Right renal pelvis (tissue), 4 donors: Measurements from ENCODE around the gene TPP2. TPM values are rescaled to one million over a fixed set of nuclear protein-coding genes. Genes with fewer than 3 reads are reported as not detected.
A peak's percentile ranks its signal among the peaks of the same experiment; 100 is the strongest.

Source experiments
- DNase-seq, 4 donors: peaks; one replicate each; pipeline ENCODE4 v3.0.0-alpha.2; 2013; ENCODE audit warnings: low read depth in 4 of 4, low spot score in 3 of 4, missing footprints in 1 of 4
- polyA plus RNA-seq, 4 donors: library from polyadenylated mRNA; unstranded; fragments of 120-200 nt; gene quantifications; one replicate each; pipeline ENCODE4 v1.2.1, GENCODE V29; 2013; ENCODE audit not compliant: insufficient read length in 4 of 4

TPP2 gene
- polyA plus RNA-seq, 4 donors: 51.4 to 70.7 (median 61.4) TPM

DNA sequence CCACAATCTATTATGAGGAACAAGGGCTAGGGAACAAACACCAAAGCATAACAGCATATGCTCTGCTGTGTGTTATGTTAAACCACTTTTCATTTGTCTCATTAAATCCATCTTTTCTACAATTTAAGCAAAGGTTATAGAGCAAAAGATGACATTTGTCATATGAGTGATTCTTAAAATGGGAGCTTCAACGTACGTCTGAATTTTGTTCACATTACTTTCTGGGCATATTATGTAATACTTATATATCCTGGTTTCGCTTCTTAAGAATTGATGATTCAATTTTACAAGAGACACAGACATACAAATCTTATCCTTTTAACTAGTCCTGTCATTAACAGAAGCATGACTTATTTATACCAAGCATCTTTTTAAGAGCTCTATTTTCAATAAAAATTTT lies 3.3 kb upstream of the TPP2 start:
- DNase-seq: no peak

DNA sequence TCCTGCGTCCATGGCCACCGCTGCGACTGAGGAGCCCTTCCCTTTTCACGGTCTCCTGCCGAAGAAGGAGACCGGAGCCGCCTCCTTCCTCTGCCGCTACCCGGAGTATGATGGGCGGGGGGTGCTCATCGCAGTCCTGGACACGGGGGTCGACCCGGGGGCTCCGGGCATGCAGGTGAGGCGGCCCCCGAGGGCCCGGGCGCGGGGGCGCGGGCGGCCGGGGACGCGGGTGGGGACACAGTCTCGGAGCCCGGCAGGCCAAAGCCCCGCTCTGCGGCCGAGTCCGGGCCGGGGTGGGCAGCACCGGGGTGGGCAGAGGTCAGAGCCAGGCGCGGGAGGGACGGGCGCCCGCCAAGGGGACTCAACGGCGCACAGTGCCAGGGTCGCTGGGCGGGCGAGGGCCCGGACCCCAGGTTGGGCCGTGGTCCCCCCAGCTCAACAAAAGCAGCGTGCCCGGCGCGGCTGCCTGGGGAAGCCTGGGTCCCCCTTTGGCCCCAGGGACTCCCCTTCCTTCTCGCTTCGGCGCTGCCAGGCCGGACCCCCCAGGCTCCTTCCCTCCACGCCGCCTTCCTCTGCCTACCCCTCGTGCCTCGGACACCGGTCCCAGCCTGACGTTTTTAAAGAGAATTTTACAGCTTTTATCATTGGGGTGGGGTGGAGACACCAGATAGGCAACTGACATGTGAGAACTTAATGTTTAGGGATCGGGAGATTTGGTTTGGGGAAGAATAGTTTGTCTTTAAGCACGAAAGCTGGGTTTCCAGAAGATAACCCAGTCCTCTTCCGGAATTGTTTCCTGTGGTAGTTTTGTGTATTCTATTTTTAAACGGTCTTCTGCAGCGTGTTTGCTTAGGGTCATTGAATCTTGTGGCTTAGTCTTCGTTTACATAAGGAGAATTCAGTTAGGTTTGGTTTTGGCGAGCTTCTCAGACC lies 509 bp downstream of the TPP2 start:
- DNase-seq: no peak

DNA sequence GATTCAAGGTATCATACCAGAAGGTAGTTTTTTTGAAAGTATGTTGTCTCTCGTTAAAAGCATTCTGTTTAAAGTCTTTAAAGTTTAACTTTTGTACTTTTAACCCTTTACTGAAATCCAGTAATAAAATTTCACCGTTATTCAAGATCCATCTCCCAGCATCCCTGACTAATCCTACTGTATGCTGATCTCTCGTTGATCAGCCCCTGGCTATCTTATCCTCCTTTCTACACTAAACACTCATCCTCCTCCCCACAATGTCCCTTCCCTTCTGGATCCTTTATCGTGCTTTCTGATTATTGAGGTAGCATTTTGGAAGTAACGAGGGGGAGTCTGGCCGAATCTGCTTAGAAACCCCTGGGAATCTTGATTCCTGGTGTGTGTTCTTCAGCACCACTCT lies 1.3 kb downstream of the TPP2 start:
- no peak for DNase-seq

DNA sequence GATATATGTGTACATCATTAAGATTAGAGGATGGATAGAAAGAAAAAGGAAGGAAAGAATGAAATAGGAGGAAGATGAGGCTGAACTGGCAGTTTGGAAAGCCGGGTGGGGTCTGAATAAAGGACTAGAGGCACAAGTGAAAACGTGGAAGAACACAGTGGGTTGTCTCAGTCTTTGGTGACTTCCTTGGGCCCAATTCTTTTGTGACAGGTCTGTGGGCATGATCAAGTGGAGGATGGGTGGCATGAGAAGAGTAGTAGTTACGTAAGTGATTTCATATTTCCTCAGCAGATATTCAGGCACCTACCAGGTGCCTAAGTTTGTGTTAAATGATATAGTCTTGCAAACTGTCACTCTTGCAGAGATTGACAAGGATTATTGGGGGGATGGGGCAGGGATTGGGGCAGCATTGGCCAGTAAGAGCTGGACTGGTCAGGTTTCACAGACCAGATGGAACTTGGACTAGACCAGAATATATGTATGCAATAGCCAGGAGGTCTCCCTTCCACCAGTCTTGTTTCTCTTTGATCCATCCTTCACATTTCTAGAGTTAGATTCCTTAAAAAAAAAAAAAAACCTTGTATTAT lies 2.7 kb downstream of the TPP2 start:
- DNase-seq: no peak

DNA sequence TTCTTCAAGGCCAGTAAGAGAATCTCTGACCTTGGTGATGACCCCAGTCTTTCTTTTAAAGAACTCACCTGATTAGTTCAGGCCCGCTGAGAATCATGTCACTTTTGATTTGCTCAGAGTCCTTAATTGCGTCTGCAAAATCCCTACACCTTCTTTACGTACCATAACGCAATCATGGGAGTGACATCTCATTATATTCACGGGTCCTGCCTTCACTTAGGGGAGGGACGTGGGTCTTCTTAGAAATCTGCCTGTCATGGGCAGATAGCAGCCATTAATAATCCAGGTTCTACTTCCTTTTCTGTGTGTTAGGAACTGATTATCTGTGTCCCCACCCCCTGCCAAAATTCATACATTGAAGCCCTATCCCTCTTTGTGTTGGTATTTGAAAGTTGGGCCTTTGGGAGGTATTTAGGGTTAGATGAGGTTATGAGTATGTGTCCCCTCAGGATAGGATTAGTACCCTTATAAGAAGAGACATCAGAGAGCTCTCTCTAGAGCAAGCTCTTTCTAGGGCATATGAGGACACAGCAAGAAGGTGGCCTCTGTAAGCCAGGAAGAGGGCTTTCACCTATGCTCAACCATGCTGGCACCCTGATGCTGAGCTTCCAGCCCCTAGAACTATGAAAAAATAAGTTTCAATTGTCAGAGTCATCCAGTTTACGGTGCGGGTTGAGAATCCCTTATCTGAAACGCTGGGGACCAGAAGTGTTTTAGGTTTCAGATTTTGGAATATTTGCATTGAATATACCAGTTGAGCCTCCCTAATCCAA lies 9.9 kb downstream of the TPP2 start:
- DNase-seq: no peak

DNA sequence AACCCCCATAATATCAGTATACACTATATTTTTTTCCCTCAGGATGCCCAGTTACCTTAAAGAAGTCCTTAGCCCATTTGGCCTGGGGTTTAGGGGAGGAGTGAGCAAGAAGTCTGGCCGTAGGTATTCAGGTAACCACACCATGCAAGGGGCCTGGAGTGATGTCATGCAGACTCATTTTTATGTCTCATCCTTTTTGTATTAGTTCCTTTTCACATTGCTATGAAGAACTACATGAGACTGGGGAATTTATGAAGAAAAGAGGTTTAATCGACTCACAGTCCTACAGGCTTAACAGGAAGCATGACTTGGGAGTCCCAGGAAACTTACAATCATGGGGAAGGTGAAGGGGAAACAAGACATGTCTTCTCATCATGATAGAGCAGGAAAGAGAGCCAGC lies 12.2 kb downstream of the TPP2 start:
- DNase-seq: no peak

DNA sequence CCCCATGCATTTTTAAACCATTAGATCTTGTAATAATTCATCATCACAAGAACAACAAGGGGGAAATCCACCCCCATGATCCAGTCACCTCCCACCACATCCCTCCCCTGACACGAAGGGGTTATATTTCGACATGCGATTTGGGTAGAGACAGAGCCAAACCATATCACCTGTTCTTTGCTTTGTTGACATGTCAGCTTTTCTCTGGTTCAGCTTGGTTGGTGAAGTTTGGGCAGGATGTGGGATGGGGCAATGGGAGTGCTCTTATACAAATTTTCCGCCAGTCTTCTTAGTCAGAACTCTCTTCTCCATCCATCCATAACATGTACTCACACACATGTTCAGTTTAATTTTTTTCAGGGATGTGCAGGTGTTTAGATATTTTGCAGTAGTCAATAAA lies 12.9 kb downstream of the TPP2 start:
- DNase-seq: no peak

DNA sequence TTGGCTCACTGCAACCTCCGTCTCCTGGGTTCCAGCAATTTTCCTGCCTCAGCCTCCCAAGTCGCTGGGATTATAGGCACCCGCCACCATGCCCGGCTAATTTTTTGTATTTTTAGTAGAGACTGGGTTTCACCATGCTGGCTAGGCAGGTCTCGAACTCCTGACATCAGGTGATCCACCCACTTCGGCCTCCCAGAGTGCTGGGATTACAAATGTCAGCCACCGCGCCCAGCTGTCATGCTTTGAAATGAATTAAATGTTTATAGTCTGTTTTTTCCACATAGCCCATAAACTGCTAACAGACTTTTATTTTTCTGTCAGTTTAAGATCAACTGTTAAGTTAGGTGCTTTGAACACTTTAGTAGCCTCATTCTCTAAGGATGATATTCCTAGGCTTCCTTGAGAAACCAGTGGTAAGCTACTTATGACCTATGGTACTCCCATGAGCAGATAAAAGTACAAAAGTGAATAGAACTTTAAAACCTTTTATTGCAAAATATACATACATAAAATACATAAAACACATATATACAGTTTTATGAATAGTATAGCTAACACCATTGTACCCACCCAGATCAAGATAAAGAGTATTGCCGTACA lies 13.6 kb downstream of the TPP2 start:
- no peak for DNase-seq

DNA sequence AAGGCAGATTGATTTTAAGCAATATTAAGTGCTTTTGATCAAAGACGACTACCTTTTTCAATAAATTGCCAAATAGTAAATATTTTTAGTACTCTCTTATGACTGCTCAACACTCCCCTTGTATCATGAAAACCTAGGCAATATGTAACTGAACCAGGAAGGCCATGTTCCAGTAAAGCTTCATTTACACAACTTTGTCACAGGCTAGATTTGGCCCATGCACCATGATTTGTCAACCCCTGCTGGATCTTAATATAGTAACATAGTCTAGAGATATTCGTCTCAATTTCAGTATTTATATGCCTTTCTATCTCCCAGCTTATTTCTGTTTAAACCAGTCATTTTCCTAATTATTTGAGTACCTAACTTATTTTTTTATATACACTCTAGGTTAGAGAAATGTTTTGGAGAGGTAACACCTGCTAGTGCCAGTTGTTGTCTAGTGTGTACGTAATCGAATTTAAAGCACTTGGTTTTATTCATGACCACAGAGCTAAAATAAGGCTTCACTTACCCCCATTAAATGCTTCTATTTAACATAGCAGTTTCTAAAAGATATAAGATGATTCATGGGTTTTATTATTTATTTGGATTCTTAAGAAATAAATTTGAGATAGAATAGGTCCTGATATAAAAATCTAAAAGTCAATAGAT lies 21.0 kb downstream of the TPP2 start:
- no peak for DNase-seq

DNA sequence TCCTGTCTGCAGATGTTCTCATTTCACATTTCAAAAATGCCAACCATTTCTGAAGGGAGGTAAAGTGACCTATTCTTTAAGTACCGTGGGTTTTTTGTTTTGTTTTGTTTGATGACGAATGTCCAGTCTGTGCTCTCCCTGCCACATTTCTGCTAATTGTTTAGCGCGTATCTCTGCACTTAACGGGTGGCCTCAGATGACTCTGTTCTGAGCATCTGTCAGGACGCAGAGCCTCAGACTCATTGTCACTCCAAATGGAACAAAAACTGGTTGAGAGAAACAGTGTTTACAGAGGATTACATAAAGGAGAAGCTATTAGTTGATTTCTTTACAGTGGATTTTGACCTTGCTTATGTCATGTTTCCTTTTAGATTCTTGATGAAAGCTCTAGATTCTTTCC lies 23.7 kb downstream of the TPP2 start:
- no peak for DNase-seq

DNA sequence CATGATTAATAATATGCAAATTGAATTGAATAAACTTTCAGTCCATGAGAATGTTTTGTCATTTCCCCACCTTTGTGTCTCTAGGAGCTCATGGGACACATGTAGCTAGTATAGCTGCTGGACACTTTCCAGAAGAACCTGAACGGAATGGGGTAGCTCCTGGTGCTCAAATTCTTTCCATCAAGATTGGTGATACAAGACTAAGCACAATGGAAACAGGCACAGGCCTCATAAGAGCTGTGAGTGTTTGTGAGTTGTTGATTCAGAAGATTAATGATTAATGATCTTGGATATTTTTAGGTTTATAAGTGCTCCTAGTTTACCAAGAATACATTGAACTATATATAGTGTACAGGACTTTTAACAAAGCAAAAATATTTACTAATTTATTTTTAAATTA lies 30.1 kb downstream of the TPP2 start:
- no peak for DNase-seq

DNA sequence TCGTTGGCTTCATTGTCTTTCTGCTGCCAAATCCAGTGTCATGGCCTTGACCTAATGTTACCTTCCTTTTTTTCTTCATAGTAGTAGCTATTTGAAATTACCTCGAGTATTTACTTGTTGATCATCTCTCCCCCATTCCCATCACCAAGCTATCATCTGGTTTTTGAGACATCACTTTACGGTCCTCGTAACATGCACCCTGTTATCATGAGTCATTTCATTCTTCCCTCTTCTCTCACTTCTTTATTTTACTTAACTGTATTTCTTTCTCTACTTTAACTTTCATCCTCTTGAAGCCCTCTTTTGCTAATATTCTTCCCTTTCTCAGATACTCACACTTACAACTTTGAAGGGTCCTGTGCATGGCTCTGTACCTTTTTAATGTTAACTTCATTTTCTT lies 31.8 kb downstream of the TPP2 start:
- DNase-seq: no peak

DNA sequence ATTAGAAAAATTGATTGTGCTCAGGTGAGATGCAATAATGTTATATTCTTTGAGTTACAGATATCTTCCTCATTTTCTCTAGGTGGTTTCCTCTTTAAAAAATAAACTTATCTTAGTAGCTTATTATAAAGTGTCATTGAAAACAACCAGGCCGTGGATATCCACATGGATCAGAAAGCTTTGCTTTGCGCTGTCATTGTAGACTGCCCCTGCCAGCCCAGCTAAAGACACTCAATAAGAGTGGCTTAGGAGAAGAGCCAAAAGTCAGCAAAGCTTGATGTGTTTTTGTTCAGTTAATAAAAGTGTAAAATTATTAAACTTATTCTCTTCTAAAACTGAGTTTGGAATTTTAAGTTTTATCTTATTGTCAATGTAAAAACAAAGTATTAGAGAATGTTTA lies 34.4 kb downstream of the TPP2 start:
- DNase-seq: no peak

DNA sequence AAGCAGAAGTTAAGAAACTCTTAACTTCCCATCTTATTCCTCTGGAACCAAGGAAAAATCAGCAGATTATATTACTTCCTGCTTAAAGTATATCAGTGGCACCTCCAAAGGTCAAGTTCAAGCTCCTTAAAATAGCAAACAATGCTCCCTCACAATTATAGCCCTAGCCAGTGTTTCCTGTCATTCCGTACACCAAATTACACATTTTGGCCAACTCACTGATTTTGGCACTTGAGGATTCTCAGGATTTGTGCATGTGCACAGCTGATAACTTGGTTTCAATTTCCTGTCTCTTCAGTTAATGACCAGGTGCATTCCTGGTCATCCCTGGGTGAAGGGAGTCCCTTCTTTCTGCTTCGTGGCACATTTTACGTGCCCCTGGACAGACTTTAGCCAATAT lies 42.0 kb downstream of the TPP2 start:
- no peak for DNase-seq

DNA sequence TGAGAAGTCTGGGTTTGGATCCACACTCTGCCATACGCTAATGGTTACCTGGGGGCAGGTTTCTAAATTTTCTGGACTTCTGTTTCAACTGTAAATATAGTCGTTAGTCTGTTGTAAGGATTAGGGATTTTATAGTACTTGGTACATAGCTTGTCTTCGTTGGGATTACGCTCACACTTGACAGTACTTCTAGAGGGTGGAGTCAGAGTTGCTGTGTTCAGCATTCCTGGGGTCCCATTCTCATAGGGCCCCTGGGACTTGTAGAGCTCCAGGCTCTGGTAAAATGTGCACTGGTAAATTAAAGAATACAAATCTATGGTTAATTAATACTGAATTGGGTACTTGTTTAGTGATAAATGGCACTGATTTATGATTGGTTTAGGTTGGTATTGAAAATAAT lies 45.2 kb downstream of the TPP2 start:
- DNase-seq: no peak

DNA sequence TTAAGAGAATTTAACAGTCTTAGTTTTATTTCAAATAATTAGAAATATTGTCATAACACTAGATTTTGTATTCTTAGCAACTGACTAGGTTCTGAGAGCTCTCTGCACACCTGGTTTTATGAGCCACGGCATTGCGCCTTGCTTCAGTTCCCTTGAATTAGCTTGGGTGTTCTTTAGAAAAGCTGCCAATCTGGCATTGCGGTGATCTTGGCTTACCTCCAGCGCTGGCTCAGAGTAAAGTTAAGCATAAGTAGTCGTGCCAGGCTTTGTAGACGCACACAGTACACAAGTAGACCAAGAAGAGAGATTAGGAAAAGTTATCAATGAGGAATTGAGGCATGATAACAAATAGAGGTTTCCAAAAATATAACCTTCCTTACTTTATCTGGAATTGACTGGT lies 45.7 kb downstream of the TPP2 start:
- peak in 3 of 4 donors; percentile 8 to 58 (median 14) for DNase-seq

DNA sequence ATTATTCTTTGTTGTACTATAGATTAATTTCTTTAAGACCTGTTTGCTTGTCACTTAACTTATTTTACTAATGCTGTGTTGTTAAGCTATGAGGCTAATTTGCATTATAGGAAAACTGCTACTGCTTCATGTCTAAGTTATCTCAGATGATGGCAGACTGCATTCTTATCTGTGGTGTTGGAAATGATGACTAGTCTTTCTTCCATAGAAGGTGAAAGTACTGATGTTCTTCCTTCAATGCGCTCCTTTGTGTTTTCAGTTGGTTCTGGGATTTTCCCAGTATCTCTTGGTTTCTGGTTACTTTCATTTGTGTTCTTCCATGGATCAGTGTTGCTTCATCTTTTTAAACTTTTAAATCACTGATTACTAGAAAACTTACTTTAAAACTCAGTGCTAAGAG lies 46.9 kb downstream of the TPP2 start:
- no peak for DNase-seq

DNA sequence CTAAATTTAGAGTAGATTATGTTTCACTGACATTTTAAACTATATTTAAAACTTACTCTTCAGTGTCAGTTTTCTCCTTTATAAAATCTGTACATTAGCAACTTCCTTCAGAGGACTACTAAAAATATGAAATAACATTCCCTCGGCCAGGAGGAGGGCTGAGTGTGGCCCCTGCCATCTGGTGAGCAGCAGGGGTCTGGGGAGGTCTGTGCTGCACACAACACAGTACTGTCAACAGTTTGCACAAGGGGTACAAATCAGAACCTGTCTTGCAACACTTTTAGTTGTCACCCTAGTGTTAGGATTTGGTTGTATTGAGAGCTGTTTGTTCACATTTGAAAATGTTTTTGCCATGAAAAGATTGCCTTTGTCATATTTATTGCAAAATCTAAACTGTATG lies 48.9 kb downstream of the TPP2 start:
- DNase-seq: no peak

DNA sequence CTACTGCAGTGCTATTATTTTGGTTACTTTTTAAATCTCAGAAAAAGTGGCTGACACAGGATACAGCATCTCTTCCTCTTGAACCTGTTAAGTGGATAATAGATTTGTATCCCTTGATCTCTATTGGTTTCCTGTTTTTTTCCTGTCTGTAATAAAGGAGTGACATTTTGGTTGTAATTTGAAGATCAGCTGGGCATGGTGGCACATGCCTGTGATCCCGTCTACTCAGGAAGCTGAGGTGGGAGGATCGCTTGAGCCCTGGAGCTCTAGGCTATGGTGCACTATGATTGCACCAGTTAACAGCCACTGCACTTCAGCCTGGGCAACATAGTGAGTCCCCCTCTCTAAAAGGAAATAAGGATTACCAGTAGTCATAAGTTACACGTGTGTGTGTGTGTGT lies 51.3 kb downstream of the TPP2 start:
- no peak for DNase-seq

DNA sequence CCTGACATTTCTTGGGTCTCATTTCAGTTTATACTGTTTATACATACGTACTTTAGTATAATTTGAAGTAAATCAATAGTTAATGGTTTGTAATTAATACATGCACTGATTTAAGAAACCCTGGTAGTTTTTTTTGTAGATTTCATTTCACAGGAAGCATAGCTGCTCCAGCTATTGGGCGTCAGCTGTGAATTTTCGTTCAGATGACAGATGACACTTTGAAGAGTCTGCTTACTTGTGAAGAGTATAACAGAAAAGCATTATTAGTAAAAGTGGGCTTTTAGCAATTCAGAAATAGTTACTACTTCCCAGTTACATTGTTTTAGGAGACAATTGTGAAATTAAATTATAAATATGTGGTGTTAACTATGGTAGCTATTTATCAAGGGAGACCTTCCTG lies 53.7 kb downstream of the TPP2 start:
- DNase-seq: no peak

DNA sequence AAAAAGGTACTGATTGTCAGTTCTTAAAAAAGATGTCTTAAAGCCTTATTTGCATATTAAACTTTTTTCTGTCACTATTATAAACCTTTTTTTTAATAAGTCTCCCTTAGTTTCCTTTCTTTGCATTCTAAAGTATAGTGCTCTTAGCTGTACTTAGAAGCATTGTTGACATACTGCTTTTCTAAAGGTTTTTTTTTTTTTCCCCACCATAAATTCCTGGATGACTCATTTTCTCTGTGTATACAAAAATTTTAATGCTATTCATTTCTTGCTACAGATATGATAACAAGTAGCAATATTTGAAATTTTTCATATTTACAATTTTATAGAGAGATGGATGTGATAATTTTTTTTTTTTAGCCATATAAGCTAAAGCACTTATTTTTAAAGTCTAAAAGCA lies 54.6 kb downstream of the TPP2 start:
- DNase-seq: no peak
